GM12878 (cell line): ENCODE results near the gene DYNC2LI1. TPM values are rescaled to one million over a fixed set of nuclear protein-coding genes. Genes with fewer than 3 reads are reported as not detected.

Experiments
- ATAC-seq: fragments of 200-7000 bp; cut with Tn5 transposase; 3 replicates; pipeline ENCODE4 v1.9.1; 2020; ENCODE audit warnings: mild to moderate bottlenecking, moderate library complexity
- BruUV-seq: library from RNA; stranded (reverse); fragments of 400-500 nt; replicated peaks from 2 replicates; lab custom pipeline; 2021; lab: Mats Ljungman, UMichigan
- CTCF ChIA-PET: fragments of 300-600 bp; sonication (Branson Sonifier 250); formaldehyde crosslinking; extraction: SDS; loops from one replicate; lab custom pipeline; 2021; ENCODE audit warnings: inconsistent platforms; lab: Yijun Ruan, JAX
- POLR2A ChIA-PET: fragments of 350-600 bp; formaldehyde crosslinking; extraction: SDS; loops from one replicate; lab custom pipeline; 2021; ENCODE audit warnings: inconsistent platforms; lab: Charles Lee
- RAD21 ChIA-PET: fragments of 300-600 bp; sonication (Branson Sonifier 250); formaldehyde crosslinking; loops from one replicate; lab custom pipeline; 2023; ENCODE audit warnings: antibody characterized with exemption; ENCODE audit not compliant: unreplicated experiment; lab: Charles Lee
- SMC1A ChIA-PET: fragments of 300-600 bp; sonication (Branson Sonifier 250); formaldehyde crosslinking; loops from one replicate; lab custom pipeline; 2023; ENCODE audit not compliant: unreplicated experiment, uncharacterized antibody; lab: Charles Lee
- DNase-seq: peaks from one replicate; pipeline ENCODE4 v3.0.0-alpha.2; 2011; ENCODE audit warnings: low read depth, low spot score
- FAIRE-seq: peaks from 3 replicates; lab custom pipeline; 2011; peaks lifted over from hg19 to GRCh38; lab: Jason Lieb, UNC
- H2AFZ ChIP-seq: 2 replicates; pipeline ENCODE4 v1.6.0; 2011; ENCODE audit warnings: low read depth, low read length, control low read depth; ENCODE audit not compliant: control insufficient read depth
- H3K27ac ChIP-seq: 2 replicates; pipeline ENCODE4 v1.5.1; 2011; ENCODE audit warnings: control low read depth; ENCODE audit not compliant: control insufficient read depth, insufficient read depth
- H3K27me3 ChIP-seq, 2 experiments: replicated peaks in 1 of 2; 2 replicates each; pipeline versions ENCODE4 v1.6.0 to v1.6.1; 2011; ENCODE audit warnings: low read length in 1 of 2; ENCODE audit not compliant: control insufficient read depth in 2 of 2, insufficient read depth in 2 of 2
- H3K36me3 ChIP-seq, 2 experiments: 2 replicates each; pipeline ENCODE4 v1.5.1; 2011; ENCODE audit warnings: low read length in 1 of 2; ENCODE audit not compliant: control insufficient read depth in 2 of 2, insufficient read depth in 2 of 2
- H3K4me1 ChIP-seq: 2 replicates; pipeline ENCODE4 v1.6.1; 2011; ENCODE audit warnings: mild to moderate bottlenecking, low read length, moderate library complexity, mixed read lengths; ENCODE audit not compliant: control insufficient read depth, insufficient read depth
- H3K4me2 ChIP-seq: 2 replicates; pipeline ENCODE4 v1.6.0; 2011; ENCODE audit warnings: control low read depth; ENCODE audit not compliant: control insufficient read depth, insufficient read depth
- H3K4me3 ChIP-seq: fragments of 200-600 bp; sonication (generic); 2 replicates; pipeline ENCODE4 v1.5.1; 2016
- H3K79me2 ChIP-seq: 2 replicates; pipeline ENCODE4 v1.6.0; 2011; ENCODE audit warnings: low read length; ENCODE audit not compliant: control insufficient read depth, insufficient read depth
- H3K9ac ChIP-seq: 2 replicates; pipeline ENCODE4 v1.8.0; 2011; ENCODE audit warnings: low read length, control low read depth, mixed read lengths; ENCODE audit not compliant: control insufficient read depth, insufficient read depth
- H3K9me3 ChIP-seq: replicated peaks from 3 replicates; pipeline ENCODE4 v1.5.1; 2011; ENCODE audit warnings: mild to moderate bottlenecking, low read length; ENCODE audit not compliant: control insufficient read depth, insufficient read depth
- H4K20me1 ChIP-seq: 2 replicates; pipeline ENCODE4 v1.6.0; 2011; ENCODE audit not compliant: control insufficient read depth, insufficient read depth
- BHLHE40 ChIP-seq, 2 experiments: fragments of 450-650 bp in 1 of 2; IDR thresholded peaks; 2 replicates each; pipeline ENCODE4 v1.6.1; 2011 to 2017; ENCODE audit warnings: low read depth in 2 of 2, borderline replicate concordance in 1 of 2, improper control_type of control experiment in 1 of 2, low read length in 1 of 2, mild to moderate bottlenecking in 1 of 2
- KAT2A ChIP-seq: conservative IDR thresholded peaks from 2 replicates; pipeline ENCODE4 v1.6.1; 2011; ENCODE audit warnings: low read depth, low read length; ENCODE audit not compliant: control insufficient read depth
- NR2F1 ChIP-seq: fragments of 450-650 bp; conservative IDR thresholded peaks from 2 replicates; pipeline ENCODE4 v1.6.1; 2017; ENCODE audit warnings: mild to moderate bottlenecking
- RCOR1 ChIP-seq: conservative IDR thresholded peaks from 2 replicates; pipeline ENCODE4 v1.6.1; 2012; ENCODE audit warnings: low read depth, low read length, improper control_type of control experiment
- REST ChIP-seq: IDR thresholded peaks from 2 replicates; pipeline ENCODE4 v1.6.1; 2012; ENCODE audit warnings: mild to moderate bottlenecking, low read depth, low read length
- SP1 ChIP-seq: IDR thresholded peaks from one replicate; pipeline ENCODE4 v1.6.1; 2011; ENCODE audit warnings: low read depth, low read length
- WRNIP1 ChIP-seq: IDR thresholded peaks from 2 replicates; pipeline ENCODE4 v1.6.1; 2011; ENCODE audit warnings: low read depth, low read length, improper control_type of control experiment, borderline replicate concordance
- WGBS: methylation state at CpG from one replicate; pipeline ENCODE4 v1.1.6; 2016; ENCODE audit warnings: low lambda C conversion rate; ENCODE audit not compliant: insufficient replicate concordance, insufficient coverage; ENCODE audit errors: missing lambda C conversion rate; 5-methylcytosine and 5-hydroxymethylcytosine counted together
- in situ Hi-C: fragments of 300-500 bp; cut with MboI; formaldehyde crosslinking; loops from 9 replicates; pipeline ENCODE4 v1.14.3; 2018; ENCODE audit warnings: mixed read lengths
- intact Hi-C: fragments of 100-400 bp; cut with micrococcal nuclease; formaldehyde crosslinking; loops from one replicate; pipeline ENCODE4 v1.14.2; 2022; ENCODE audit not compliant: unreplicated experiment
- polyA plus RNA-seq, 11 experiments: library from polyadenylated mRNA; depleted of rRNA in 4 of 11; unstranded in 6 of 11; stranded (reverse) in 5 of 11; fragments of >200 nt; fragmentation: Nextera tagmentation in 4 of 11; fragmentation: Illumina TruSeq in 1 of 11; extraction: Ambion mirVana in 4 of 11; extraction: Trizol in 1 of 11; gene quantifications; 1 replicate in 1 of 11; 2 replicates in 10 of 11; pipeline versions ENCODE4 v1.2.1 to v1.2.3, GENCODE V29; 2011 to 2016; ENCODE audit warnings: inconsistent platforms in 2 of 11, missing spikeins in 2 of 11, low read depth in 1 of 11
- total RNA-seq, 4 experiments: library from RNA; depleted of rRNA in 3 of 4; stranded (reverse); fragments of >200 nt in 3 of 4; fragmentation: Illumina TruSeq in 1 of 4; extraction: Trizol in 1 of 4; gene quantifications; 2 replicates each; pipeline versions ENCODE4 v1.2.1 to v1.2.3, GENCODE V29; 2013 to 2021

Gene DYNC2LI1
- total and polyA plus RNA-seq, 10 of the 15 experiments (the other 5 are each of a cell fraction or from before 2014, with no cell fraction given), result 9.5 to 27.3 (median 19.3) TPM

GRCh38 chr2:43814711-43815110 lies 40.9 kb downstream of the DYNC2LI1 start (continued):
- TF ChIP-seq WRNIP1 (no peak), KAT2A (no peak), RCOR1 (no peak), SP1 (no peak), NR2F1 (no peak)
- TF ChIP-seq, all 136 proteins: peak for 0

GRCh38 chr2:43818761-43819160 lies 44.9 kb downstream of the DYNC2LI1 start:
- DNase-seq, result no peak
- no TSS peak for BruUV-seq
- peak in 1 of 2 experiments; percentile 36; a peak in 1 of 4 replicates for TF ChIP-seq BHLHE40 (IDR thresholded peaks at IDR 0.05; ENCODE audit: borderline replicate concordance in 1 of 2, low read depth in 2 of 2, low read length in 1 of 2)
- TF ChIP-seq REST, result no peak
- TF ChIP-seq, all 136 proteins: peak for 1
- 33% methylated on average over 5 of the region's 5 CpGs for WGBS
- Histone ChIP-seq H3K4me1 (no peaks in the 10 kb centered on the region), H3K27ac (no peak overlapping the region), H3K27me3 (no peaks in the 10 kb centered on the region), H4K20me1 (no peaks in the 10 kb centered on the region), H3K9ac (no peak overlapping the region), H3K4me2 (no peak overlapping the region), H3K79me2 (no peaks in the 10 kb centered on the region), H3K4me3 (no peak overlapping the region), H3K9me3 (no peaks in the 10 kb centered on the region), H3K36me3 (no peaks in the 10 kb centered on the region), H2AFZ (no peak overlapping the region)
- ChIA-PET POLR2A (no interaction called here), SMC1A (no interaction called here), RAD21 (no interaction called here), CTCF (no interaction called here)
- no peak for ATAC-seq
- intact Hi-C loops (no loop called here), in situ Hi-C loops (no loop called here)
- no peak for FAIRE-seq
